H9 (cell line): Measurements from ENCODE around the gene STAT2. TPM values are rescaled to one million over a fixed set of nuclear protein-coding genes. Genes with fewer than 3 reads are reported as not detected.

Experiments
- DNase-seq: peaks from one replicate; pipeline ENCODE4 v3.0.0-alpha.2; 2017
- H2AFZ ChIP-seq: one replicate; pipeline ENCODE4 v1.6.1; 2013; ENCODE audit warnings: mild to moderate bottlenecking, low read length, control low read depth, moderate library complexity
- H2AK5ac ChIP-seq: 2 replicates; pipeline ENCODE4 v1.6.1; 2013; ENCODE audit warnings: low read length, control low read depth, mixed read lengths; ENCODE audit not compliant: insufficient read length
- H2BK120ac ChIP-seq: one replicate; pipeline ENCODE4 v1.6.1; 2013; ENCODE audit warnings: low read depth, mild to moderate bottlenecking, low read length, control low read depth, inconsistent platforms; ENCODE audit not compliant: poor library complexity, severe bottlenecking
- H2BK12ac ChIP-seq: 2 replicates; pipeline ENCODE4 v1.6.1; 2013; ENCODE audit warnings: low read length, control low read depth, mixed read lengths, low read depth; ENCODE audit not compliant: insufficient read length
- H2BK15ac ChIP-seq: 2 replicates; pipeline ENCODE4 v1.6.1; 2013; ENCODE audit warnings: low read depth, low read length, control low read depth
- H2BK20ac ChIP-seq: one replicate; pipeline ENCODE4 v1.6.1; 2013; ENCODE audit warnings: low read depth, mild to moderate bottlenecking, low read length, control low read depth, inconsistent platforms; ENCODE audit not compliant: poor library complexity, severe bottlenecking
- H2BK5ac ChIP-seq: 2 replicates; pipeline ENCODE4 v1.6.1; 2013; ENCODE audit warnings: low read length, control low read depth, mixed read lengths; ENCODE audit not compliant: insufficient read length
- H3K14ac ChIP-seq: 2 replicates; pipeline ENCODE4 v1.6.1; 2013; ENCODE audit warnings: low read length, control low read depth; ENCODE audit not compliant: insufficient read depth
- H3K18ac ChIP-seq: 2 replicates; pipeline ENCODE4 v1.6.1; 2013; ENCODE audit warnings: low read depth, mild to moderate bottlenecking, mixed read lengths, low read length, control low read depth; ENCODE audit not compliant: insufficient read length
- H3K23ac ChIP-seq: 2 replicates; pipeline ENCODE4 v1.6.1; 2013; ENCODE audit warnings: low read length, control low read depth, mixed read lengths, low read depth; ENCODE audit not compliant: insufficient read length
- H3K23me2 ChIP-seq: 2 replicates; pipeline ENCODE4 v1.6.1; 2013; ENCODE audit warnings: low read depth, mild to moderate bottlenecking, mixed read lengths, low read length, control low read depth; ENCODE audit not compliant: insufficient read length, poor library complexity, severe bottlenecking
- H3K27ac ChIP-seq: 2 replicates; pipeline ENCODE4 v1.5.1; 2013; ENCODE audit warnings: low read length, control low read depth, mixed read lengths, low read depth; ENCODE audit not compliant: insufficient read length
- H3K27me3 ChIP-seq: 2 replicates; pipeline ENCODE4 v1.6.1; 2013; ENCODE audit warnings: low read length, control low read depth, inconsistent platforms; ENCODE audit not compliant: insufficient read depth
- H3K4ac ChIP-seq: 2 replicates; pipeline ENCODE4 v1.6.1; 2013; ENCODE audit warnings: low read depth, mild to moderate bottlenecking, control low read depth, inconsistent platforms, low read length, moderate library complexity
- H3K4me1 ChIP-seq: 2 replicates; pipeline ENCODE4 v1.6.1; 2013; ENCODE audit warnings: low read length, control low read depth, inconsistent platforms; ENCODE audit not compliant: insufficient read depth
- H3K4me2 ChIP-seq: 2 replicates; pipeline ENCODE4 v1.6.1; 2013; ENCODE audit warnings: low read length, control low read depth, mixed read lengths; ENCODE audit not compliant: insufficient read length, insufficient read depth
- H3K56ac ChIP-seq: 2 replicates; pipeline ENCODE4 v1.6.1; 2013; ENCODE audit warnings: low read depth, mild to moderate bottlenecking, mixed read lengths, low read length, control low read depth; ENCODE audit not compliant: insufficient read length
- H3K79me1 ChIP-seq: 2 replicates; pipeline ENCODE4 v1.6.1; 2013; ENCODE audit warnings: low read depth, mild to moderate bottlenecking, moderate library complexity, low read length, control low read depth, inconsistent platforms; ENCODE audit not compliant: insufficient read depth, poor library complexity, severe bottlenecking
- H3K79me2 ChIP-seq: 2 replicates; pipeline ENCODE4 v1.6.1; 2013; ENCODE audit warnings: low read length, control low read depth, inconsistent platforms; ENCODE audit not compliant: insufficient read depth
- H3K9ac ChIP-seq: 2 replicates; pipeline ENCODE4 v1.6.1; 2013; ENCODE audit warnings: low read length, control low read depth, mixed read lengths; ENCODE audit not compliant: insufficient read length; ENCODE audit errors: extremely low read depth
- H3K9me3 ChIP-seq: one replicate; pipeline ENCODE4 v1.6.1; 2013; ENCODE audit warnings: low read depth, low read length, inconsistent platforms; ENCODE audit not compliant: control insufficient read depth
- H3T11ph ChIP-seq: one replicate; pipeline ENCODE4 v1.6.1; 2013; ENCODE audit warnings: mild to moderate bottlenecking, low read length, control low read depth, inconsistent platforms
- H4K20me1 ChIP-seq: one replicate; pipeline ENCODE4 v1.6.1; 2013; ENCODE audit not compliant: control insufficient read depth, insufficient read length, insufficient read depth
- H4K5ac ChIP-seq: 2 replicates; pipeline ENCODE4 v1.6.1; 2013; ENCODE audit warnings: low read depth, mild to moderate bottlenecking, mixed read lengths, low read length, control low read depth; ENCODE audit not compliant: insufficient read length
- H4K8ac ChIP-seq: replicated peaks from 2 replicates; pipeline ENCODE4 v1.6.1; 2013; ENCODE audit warnings: low read length, control low read depth, mixed read lengths, low read depth; ENCODE audit not compliant: insufficient read length
- H4K91ac ChIP-seq: 2 replicates; pipeline ENCODE4 v1.6.1; 2013; ENCODE audit warnings: low read depth, mild to moderate bottlenecking, moderate library complexity, mixed read lengths, low read length, control low read depth; ENCODE audit not compliant: insufficient read length
- H3K27ac Mint-ChIP-seq, 3 experiments: 2 replicates in 2 of 3; 3 replicates in 1 of 3; pipeline ENCODE4 v1.8.0; 2020 to 2021; ENCODE audit warnings: mixed read lengths in 3 of 3, mild to moderate bottlenecking in 1 of 3, moderate library complexity in 1 of 3
- H3K27me3 Mint-ChIP-seq: 2 replicates; pipeline ENCODE4 v1.8.0; 2021; ENCODE audit warnings: low read depth, mild to moderate bottlenecking, moderate library complexity, mixed read lengths
- H3K36me3 Mint-ChIP-seq, 3 experiments: 2 replicates in 2 of 3; 3 replicates in 1 of 3; pipeline ENCODE4 v1.8.0; 2020 to 2021; ENCODE audit warnings: low read depth in 3 of 3, mixed read lengths in 3 of 3; ENCODE audit not compliant: insufficient read depth in 1 of 3
- H3K4me1 Mint-ChIP-seq, 2 experiments: 2 replicates each; pipeline ENCODE4 v1.8.0; 2020; ENCODE audit warnings: mixed read lengths in 2 of 2
- H3K4me3 Mint-ChIP-seq, 2 experiments: 2 replicates in 1 of 2; 3 replicates in 1 of 2; pipeline ENCODE4 v1.8.0; 2020 to 2021; ENCODE audit warnings: mild to moderate bottlenecking in 2 of 2, mixed read lengths in 2 of 2, moderate library complexity in 1 of 2
- H3K9me3 Mint-ChIP-seq, 2 experiments: 2 replicates in 1 of 2; 3 replicates in 1 of 2; pipeline ENCODE4 v1.8.0; 2020; ENCODE audit warnings: mild to moderate bottlenecking in 2 of 2, mixed read lengths in 2 of 2, moderate library complexity in 1 of 2
- WGBS: extraction: QIAGEN DNeasy Blood & Tissue Kit; methylation state at CpG from one replicate; pipeline ENCODE4 v1.1.7; 2013; ENCODE audit warnings: missing lambda C conversion rate, low lambda C conversion rate, mixed read lengths; ENCODE audit not compliant: insufficient read length; ENCODE audit errors: extremely low coverage; 5-methylcytosine and 5-hydroxymethylcytosine counted together
- total RNA-seq: library from RNA; stranded (reverse); gene quantifications from 2 replicates; pipeline ENCODE4 v1.2.1, GENCODE V29; 2021
- TF ChIP-seq, protein P1 (sequence below): fragments of 200-600 bp; sonication (generic); conservative IDR thresholded peaks from 3 replicates; pipeline ENCODE4 v1.8.0; 2021; ENCODE audit warnings: antibody characterized with exemption, mild to moderate bottlenecking

The STAT2 gene
- total RNA-seq, 1 experiment from 2014 or later: 47.8 TPM

DNA sequence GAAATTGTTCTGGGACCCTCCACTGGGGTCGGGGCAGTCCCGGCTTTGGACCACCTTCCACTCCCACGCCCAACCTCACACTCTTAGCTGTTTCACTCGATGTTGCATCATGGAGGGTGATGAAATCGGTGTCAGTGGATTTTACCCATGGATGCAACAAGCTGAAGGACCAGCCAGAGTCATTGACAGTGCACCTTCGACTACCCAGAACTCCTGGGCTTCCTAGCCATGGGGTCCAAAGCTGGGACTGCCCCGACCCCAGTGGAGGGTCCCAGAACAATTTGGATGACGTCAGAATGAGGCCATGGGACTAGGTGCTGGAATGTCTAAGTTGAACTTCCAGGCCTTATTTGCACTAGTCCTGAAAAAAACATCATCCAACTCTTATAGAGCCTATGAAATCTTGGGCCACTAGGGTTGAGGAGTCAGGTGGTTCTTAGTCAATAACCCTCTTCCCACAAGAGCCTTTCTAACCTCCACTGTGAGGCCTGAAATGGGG is 22.1 kb downstream of the STAT2 start:
- no peak for DNase-seq
- TF ChIP-seq, protein P1, sequence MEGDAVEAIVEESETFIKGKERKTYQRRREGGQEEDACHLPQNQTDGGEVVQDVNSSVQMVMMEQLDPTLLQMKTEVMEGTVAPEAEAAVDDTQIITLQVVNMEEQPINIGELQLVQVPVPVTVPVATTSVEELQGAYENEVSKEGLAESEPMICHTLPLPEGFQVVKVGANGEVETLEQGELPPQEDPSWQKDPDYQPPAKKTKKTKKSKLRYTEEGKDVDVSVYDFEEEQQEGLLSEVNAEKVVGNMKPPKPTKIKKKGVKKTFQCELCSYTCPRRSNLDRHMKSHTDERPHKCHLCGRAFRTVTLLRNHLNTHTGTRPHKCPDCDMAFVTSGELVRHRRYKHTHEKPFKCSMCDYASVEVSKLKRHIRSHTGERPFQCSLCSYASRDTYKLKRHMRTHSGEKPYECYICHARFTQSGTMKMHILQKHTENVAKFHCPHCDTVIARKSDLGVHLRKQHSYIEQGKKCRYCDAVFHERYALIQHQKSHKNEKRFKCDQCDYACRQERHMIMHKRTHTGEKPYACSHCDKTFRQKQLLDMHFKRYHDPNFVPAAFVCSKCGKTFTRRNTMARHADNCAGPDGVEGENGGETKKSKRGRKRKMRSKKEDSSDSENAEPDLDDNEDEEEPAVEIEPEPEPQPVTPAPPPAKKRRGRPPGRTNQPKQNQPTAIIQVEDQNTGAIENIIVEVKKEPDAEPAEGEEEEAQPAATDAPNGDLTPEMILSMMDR: no peak
- no peaks in the 10 kb centered on the region for H3K9me3 Mint-ChIP-seq
- peaks cover 9% of the 10 kb centered on the region for H3K23me2 ChIP-seq
- peaks cover 0 to 11% (median 4%) of the 10 kb centered on the region in 3 experiments; a peak in 3 of 7 replicates for H3K36me3 Mint-ChIP-seq
- no peaks in the 10 kb centered on the region for H3K27me3 ChIP-seq
- no peak overlapping the region for H3K9ac ChIP-seq
- H2BK15ac ChIP-seq: no peak overlapping the region
- WGBS: no CpG with 5 or more reads among the region's 8 CpGs
- H3K4me1 ChIP-seq: peaks cover 21% of the 10 kb centered on the region
- H3K23ac ChIP-seq: no peak overlapping the region
- H3T11ph ChIP-seq: no peak overlapping the region
- H3K4me2 ChIP-seq: peak overlapping the region; percentile 52
- no peak overlapping the region for H2BK12ac ChIP-seq
- H3K27me3 Mint-ChIP-seq: peaks cover 11% of the 10 kb centered on the region
- no peak overlapping the region for H3K4ac ChIP-seq
- no peak overlapping the region for H2BK5ac ChIP-seq
- no peak overlapping the region for H2BK20ac ChIP-seq
- no peak overlapping the region for H3K18ac ChIP-seq
- H4K5ac ChIP-seq: no peak overlapping the region
- H3K79me2 ChIP-seq: no peaks in the 10 kb centered on the region
- no peak overlapping the region for H4K8ac ChIP-seq
- H2BK120ac ChIP-seq: no peak overlapping the region
- no peak overlapping the region for H3K56ac ChIP-seq
- peak overlapping the region; percentile 4 to 20; a peak in 2 of 5 replicates for H3K4me3 Mint-ChIP-seq
- H3K27ac ChIP-seq: no peak overlapping the region
- H3K79me1 ChIP-seq: no peaks in the 10 kb centered on the region
- H4K20me1 ChIP-seq: no peaks in the 10 kb centered on the region
- peaks cover 40 to 43% of the 10 kb centered on the region in 2 experiments for H3K4me1 Mint-ChIP-seq
- no peak overlapping the region; the same call in 1 of the 2 replicates for H3K14ac ChIP-seq
- no peak overlapping the region for H2AK5ac ChIP-seq
- no peaks in the 10 kb centered on the region for H3K9me3 ChIP-seq
- H2AFZ ChIP-seq: no peak overlapping the region
- H4K91ac ChIP-seq: no peak overlapping the region
- H3K27ac Mint-ChIP-seq: peak overlapping the region in 2 of 3 experiments; percentile 65 to 79; a peak in 4 of 7 replicates
